Esophagus squamous epithelium (tissue), 4 donors: ENCODE data around the gene SHISAL2B.

Source experiments
- CTCF ChIP-seq, 6 experiments: fragments of 450-650 bp in 4 of 6; fragments of 200-600 bp in 2 of 6; sonication (generic) in 2 of 6; IDR thresholded peaks; one replicate each; pipeline ENCODE4 v1.5.1; 2016 to 2019; ENCODE audit warnings: antibody characterized with exemption in 6 of 6, mild to moderate bottlenecking in 4 of 6, moderate library complexity in 4 of 6
- POLR2A ChIP-seq, 4 donors: fragments of 450-650 bp; IDR thresholded peaks; one replicate each; pipeline ENCODE4 v1.6.1; 2017; ENCODE audit warnings: antibody characterized with exemption in 4 of 4, mild to moderate bottlenecking in 4 of 4, moderate library complexity in 3 of 4

- TF ChIP-seq CTCF (IDR thresholded peaks at IDR 0.05), result no peak
- no peak for TF ChIP-seq POLR2A (IDR thresholded peaks at IDR 0.05)
These were observed 988 bp downstream of the SHISAL2B start for GRCh38 chr5:64691291-64691690.
